ENCODE results near the gene MGAT5. TPM values are rescaled to one million over a fixed set of nuclear protein-coding genes. Genes with fewer than 3 reads are reported as not detected.

The MGAT5 gene
- total RNA-seq, 1 experiment from 2014 or later: 52.4 TPM

GRCh38 chr2:134449751-134450513 lies 196.1 kb downstream of the MGAT5 start:
- DNase-seq (ENCODE audit: low spot score): no peak
- H3K27me3 Mint-ChIP-seq (ENCODE audit: low read depth): no peaks in the 10 kb centered on the region
- ChIA-PET CTCF (interaction anchor here (0.5 to 3.4 kb wide), 81 partner anchors 8 to 600 kb away, joined by 3 to 75 read pairs (median 6); partner anchors contain the start of genes CCNT2 and MGAT5), POLR2A (no interaction called here)
- H3K4me3 Mint-ChIP-seq: no peak overlapping the region
- TF ChIP-seq, protein P1, sequence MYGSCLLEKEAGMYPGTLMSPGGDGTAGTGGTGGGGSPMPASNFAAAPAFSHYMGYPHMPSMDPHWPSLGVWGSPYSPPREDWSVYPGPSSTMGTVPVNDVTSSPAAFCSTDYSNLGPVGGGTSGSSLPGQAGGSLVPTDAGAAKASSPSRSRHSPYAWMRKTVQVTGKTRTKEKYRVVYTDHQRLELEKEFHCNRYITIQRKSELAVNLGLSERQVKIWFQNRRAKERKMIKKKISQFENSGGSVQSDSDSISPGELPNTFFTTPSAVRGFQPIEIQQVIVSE (CRISPR knock-in tag; IDR thresholded peaks at IDR 0.05; ENCODE audit: borderline replicate concordance): no peak
- TF ChIP-seq TEAD4 (CRISPR knock-in tag; IDR thresholded peaks at IDR 0.05) (no peak), ZNF396 (CRISPR knock-in tag; IDR thresholded peaks at IDR 0.05; ENCODE audit: borderline replicate concordance) (no peak), ETV6 (CRISPR knock-in tag; IDR thresholded peaks at IDR 0.05) (no peak), ZNF219 (CRISPR knock-in tag; IDR thresholded peaks at IDR 0.05; ENCODE audit: borderline replicate concordance) (no peak)
- TF ChIP-seq, protein P2, sequence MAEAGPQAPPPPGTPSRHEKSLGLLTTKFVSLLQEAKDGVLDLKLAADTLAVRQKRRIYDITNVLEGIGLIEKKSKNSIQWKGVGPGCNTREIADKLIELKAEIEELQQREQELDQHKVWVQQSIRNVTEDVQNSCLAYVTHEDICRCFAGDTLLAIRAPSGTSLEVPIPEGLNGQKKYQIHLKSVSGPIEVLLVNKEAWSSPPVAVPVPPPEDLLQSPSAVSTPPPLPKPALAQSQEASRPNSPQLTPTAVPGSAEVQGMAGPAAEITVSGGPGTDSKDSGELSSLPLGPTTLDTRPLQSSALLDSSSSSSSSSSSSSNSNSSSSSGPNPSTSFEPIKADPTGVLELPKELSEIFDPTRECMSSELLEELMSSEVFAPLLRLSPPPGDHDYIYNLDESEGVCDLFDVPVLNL (CRISPR knock-in tag; IDR thresholded peaks at IDR 0.05; ENCODE audit: borderline replicate concordance, low read depth): no peak
- peaks cover 4% of the 10 kb centered on the region for H3K36me3 Mint-ChIP-seq
- peaks cover 10% of the 10 kb centered on the region for H3K4me1 Mint-ChIP-seq
- peak overlapping the region; percentile 9; the same call in 1 of the 2 replicates for H3K27ac Mint-ChIP-seq
- ATAC-seq: no peak
- H3K9me3 Mint-ChIP-seq: no peaks in the 10 kb centered on the region

DNA sequence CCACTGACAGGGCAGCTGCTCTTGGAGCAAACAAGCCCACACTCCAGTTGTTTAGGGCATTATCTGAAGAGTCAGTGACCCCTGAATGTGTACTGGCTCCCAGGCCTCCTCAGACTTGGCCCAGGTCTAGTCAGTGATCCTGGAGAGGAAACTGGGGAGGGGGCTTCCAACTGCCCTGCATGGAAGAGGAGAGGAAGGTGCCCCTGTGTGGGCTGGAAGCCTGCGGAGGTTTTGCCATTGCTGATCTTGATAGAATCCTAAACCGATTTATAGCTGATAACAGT lies 197.4 kb downstream of the MGAT5 start:
- H3K9me3 Mint-ChIP-seq: no peaks in the 10 kb centered on the region
- ChIA-PET CTCF (interaction anchor here (0.6 to 3.4 kb wide), 107 partner anchors 9 to 647 kb away, joined by 3 to 75 read pairs (median 5); partner anchors contain the start of genes CCNT2 and MGAT5), POLR2A (no interaction called here)
- H3K27me3 Mint-ChIP-seq (ENCODE audit: low read depth): no peaks in the 10 kb centered on the region
- peaks cover 10% of the 10 kb centered on the region for H3K4me1 Mint-ChIP-seq
- H3K27ac Mint-ChIP-seq: no peak overlapping the region
- H3K4me3 Mint-ChIP-seq: no peak overlapping the region
- H3K36me3 Mint-ChIP-seq: peaks cover 4% of the 10 kb centered on the region
- ATAC-seq (no peak), DNase-seq (ENCODE audit: low spot score) (no peak)
- no peak for TF ChIP-seq IRF1 (CRISPR knock-in tag; IDR thresholded peaks at IDR 0.05)
- no peak for TF ChIP-seq ZNF423 (CRISPR knock-in tag; IDR thresholded peaks at IDR 0.05)
- TF ChIP-seq MLX (CRISPR knock-in tag; IDR thresholded peaks at IDR 0.05): no peak
- TF ChIP-seq, protein P3, sequence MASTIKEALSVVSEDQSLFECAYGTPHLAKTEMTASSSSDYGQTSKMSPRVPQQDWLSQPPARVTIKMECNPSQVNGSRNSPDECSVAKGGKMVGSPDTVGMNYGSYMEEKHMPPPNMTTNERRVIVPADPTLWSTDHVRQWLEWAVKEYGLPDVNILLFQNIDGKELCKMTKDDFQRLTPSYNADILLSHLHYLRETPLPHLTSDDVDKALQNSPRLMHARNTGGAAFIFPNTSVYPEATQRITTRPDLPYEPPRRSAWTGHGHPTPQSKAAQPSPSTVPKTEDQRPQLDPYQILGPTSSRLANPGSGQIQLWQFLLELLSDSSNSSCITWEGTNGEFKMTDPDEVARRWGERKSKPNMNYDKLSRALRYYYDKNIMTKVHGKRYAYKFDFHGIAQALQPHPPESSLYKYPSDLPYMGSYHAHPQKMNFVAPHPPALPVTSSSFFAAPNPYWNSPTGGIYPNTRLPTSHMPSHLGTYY (CRISPR knock-in tag; IDR thresholded peaks at IDR 0.05): no peak
- no peak for TF ChIP-seq ZNF219 (CRISPR knock-in tag; IDR thresholded peaks at IDR 0.05; ENCODE audit: borderline replicate concordance)
- no peak for TF ChIP-seq CREB1 (CRISPR knock-in tag; IDR thresholded peaks at IDR 0.05)
- TF ChIP-seq RELA (CRISPR knock-in tag; IDR thresholded peaks at IDR 0.05; ENCODE audit: borderline replicate concordance): no peak
- TF ChIP-seq FOXP1 (CRISPR knock-in tag; IDR thresholded peaks at IDR 0.05; ENCODE audit: borderline replicate concordance): no peak
- TF ChIP-seq, protein P4, sequence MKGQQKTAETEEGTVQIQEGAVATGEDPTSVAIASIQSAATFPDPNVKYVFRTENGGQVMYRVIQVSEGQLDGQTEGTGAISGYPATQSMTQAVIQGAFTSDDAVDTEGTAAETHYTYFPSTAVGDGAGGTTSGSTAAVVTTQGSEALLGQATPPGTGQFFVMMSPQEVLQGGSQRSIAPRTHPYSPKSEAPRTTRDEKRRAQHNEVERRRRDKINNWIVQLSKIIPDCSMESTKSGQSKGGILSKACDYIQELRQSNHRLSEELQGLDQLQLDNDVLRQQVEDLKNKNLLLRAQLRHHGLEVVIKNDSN (CRISPR knock-in tag; IDR thresholded peaks at IDR 0.05): no peak
- no peak for TF ChIP-seq EMX1 (CRISPR knock-in tag; IDR thresholded peaks at IDR 0.05)
- TF ChIP-seq ELF4 (CRISPR knock-in tag; IDR thresholded peaks at IDR 0.05; ENCODE audit: low read depth): no peak
